Measurements from ENCODE around the gene CYTH3.
A peak's percentile ranks its signal among the peaks of the same experiment; 100 is the strongest.

The CYTH3 gene

GRCh38 chr7:6268023-6268900 is 4.2 kb downstream of the CYTH3 start:
- no peaks in the 10 kb centered on the region for H3K9me3 Mint-ChIP-seq
- peaks cover 35% of the 10 kb centered on the region for H3K4me1 Mint-ChIP-seq
- TF ChIP-seq, protein P1, sequence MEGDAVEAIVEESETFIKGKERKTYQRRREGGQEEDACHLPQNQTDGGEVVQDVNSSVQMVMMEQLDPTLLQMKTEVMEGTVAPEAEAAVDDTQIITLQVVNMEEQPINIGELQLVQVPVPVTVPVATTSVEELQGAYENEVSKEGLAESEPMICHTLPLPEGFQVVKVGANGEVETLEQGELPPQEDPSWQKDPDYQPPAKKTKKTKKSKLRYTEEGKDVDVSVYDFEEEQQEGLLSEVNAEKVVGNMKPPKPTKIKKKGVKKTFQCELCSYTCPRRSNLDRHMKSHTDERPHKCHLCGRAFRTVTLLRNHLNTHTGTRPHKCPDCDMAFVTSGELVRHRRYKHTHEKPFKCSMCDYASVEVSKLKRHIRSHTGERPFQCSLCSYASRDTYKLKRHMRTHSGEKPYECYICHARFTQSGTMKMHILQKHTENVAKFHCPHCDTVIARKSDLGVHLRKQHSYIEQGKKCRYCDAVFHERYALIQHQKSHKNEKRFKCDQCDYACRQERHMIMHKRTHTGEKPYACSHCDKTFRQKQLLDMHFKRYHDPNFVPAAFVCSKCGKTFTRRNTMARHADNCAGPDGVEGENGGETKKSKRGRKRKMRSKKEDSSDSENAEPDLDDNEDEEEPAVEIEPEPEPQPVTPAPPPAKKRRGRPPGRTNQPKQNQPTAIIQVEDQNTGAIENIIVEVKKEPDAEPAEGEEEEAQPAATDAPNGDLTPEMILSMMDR (IDR thresholded peaks at IDR 0.05; ENCODE audit: unreplicated experiment in 3 of 3), result no peak
- H3K27ac Mint-ChIP-seq, result no peak overlapping the region
- H3K27me3 Mint-ChIP-seq (ENCODE audit: low read depth), result peaks cover 12% of the 10 kb centered on the region
- peak overlapping the region in 2 of 3 experiments; percentile 34 to 61 for H3K4me3 Mint-ChIP-seq
- no peaks in the 10 kb centered on the region for H3K36me3 Mint-ChIP-seq (ENCODE audit: low read depth)

DNA sequence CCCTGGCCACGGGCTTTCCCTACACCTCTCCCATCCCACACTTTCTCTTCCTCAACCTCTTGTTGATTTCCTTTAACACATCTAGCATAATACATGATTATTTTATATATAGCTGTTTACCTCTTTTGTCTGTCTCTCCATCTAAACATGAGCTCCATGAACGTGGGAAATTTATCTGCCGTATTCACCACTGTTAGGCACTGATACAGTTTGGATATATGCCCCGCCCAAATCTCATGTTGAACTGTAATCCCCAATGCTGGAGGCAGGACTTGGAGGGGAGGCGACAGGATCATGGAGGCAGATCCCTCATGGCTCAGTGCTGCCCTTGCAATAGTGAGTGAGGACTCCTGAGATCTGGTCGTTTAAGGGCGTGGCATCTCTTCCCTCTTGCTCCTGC is 5.7 kb downstream of the CYTH3 start:
- Mint-ChIP-seq H3K4me1 (peaks cover 44% of the 10 kb centered on the region), H3K4me3 (no peak overlapping the region), H3K27me3 (ENCODE audit: low read depth) (peaks cover 12% of the 10 kb centered on the region), H3K36me3 (ENCODE audit: low read depth) (no peaks in the 10 kb centered on the region), H3K27ac (no peak overlapping the region), H3K9me3 (no peaks in the 10 kb centered on the region)
- TF ChIP-seq, protein P1 (IDR thresholded peaks at IDR 0.05; ENCODE audit: unreplicated experiment in 3 of 3), result no peak

- Mint-ChIP-seq H3K27me3 (ENCODE audit: low read depth) (no peaks in the 10 kb centered on the region), H3K27ac (peak overlapping the region; percentile 9 to 51 (median 49)), H3K4me3 (no peak overlapping the region), H3K36me3 (ENCODE audit: low read depth) (no peaks in the 10 kb centered on the region), H3K4me1 (peaks cover 51% of the 10 kb centered on the region), H3K9me3 (no peaks in the 10 kb centered on the region)
- TF ChIP-seq, protein P1 (IDR thresholded peaks at IDR 0.05; ENCODE audit: unreplicated experiment in 3 of 3), result no peak
Observed at GRCh38 chr7:6262221-6262620, 10.2 kb downstream of the CYTH3 start.

DNA sequence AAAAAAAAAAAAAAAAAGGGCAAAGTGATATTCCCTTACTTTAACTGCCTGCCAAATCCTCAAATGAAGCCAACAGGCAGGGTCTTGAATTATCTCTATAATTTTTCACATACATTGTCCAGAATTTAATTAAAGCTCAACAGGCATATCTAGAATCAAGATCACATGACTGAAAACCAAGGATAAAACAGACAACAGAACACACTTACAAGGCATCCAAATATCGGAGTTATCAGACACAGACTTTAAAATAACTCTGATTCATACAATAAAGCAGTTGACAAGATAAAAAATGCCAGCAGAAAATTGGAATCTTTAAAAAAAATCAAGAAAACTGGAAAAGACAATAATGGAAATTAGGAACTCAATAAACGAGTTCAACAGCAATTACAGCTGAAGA is 10.7 kb downstream of the CYTH3 start:
- no peaks in the 10 kb centered on the region for H3K9me3 Mint-ChIP-seq
- H3K36me3 Mint-ChIP-seq (ENCODE audit: low read depth), result no peaks in the 10 kb centered on the region
- peaks cover 56% of the 10 kb centered on the region for H3K4me1 Mint-ChIP-seq
- peak overlapping the region in 2 of 3 experiments; percentile 9 to 49 for H3K27ac Mint-ChIP-seq
- TF ChIP-seq, protein P1 (IDR thresholded peaks at IDR 0.05; ENCODE audit: unreplicated experiment in 3 of 3), result no peak
- no peaks in the 10 kb centered on the region for H3K27me3 Mint-ChIP-seq (ENCODE audit: low read depth)
- no peak overlapping the region for H3K4me3 Mint-ChIP-seq

GRCh38 chr7:6260291-6261187 is 11.9 kb downstream of the CYTH3 start:
- TF ChIP-seq, protein P1 (IDR thresholded peaks at IDR 0.05; ENCODE audit: unreplicated experiment in 3 of 3), result no peak
- Mint-ChIP-seq H3K27ac (peak overlapping the region; percentile 65 to 85 (median 85)), H3K36me3 (ENCODE audit: low read depth) (no peaks in the 10 kb centered on the region), H3K4me3 (peak overlapping the region in 2 of 3 experiments; percentile 15 to 16), H3K4me1 (peaks cover 61% of the 10 kb centered on the region), H3K27me3 (ENCODE audit: low read depth) (no peaks in the 10 kb centered on the region), H3K9me3 (no peaks in the 10 kb centered on the region)
